ENCODE measurements around the gene LYPLA2.
"Not testable (repeated sequence)": the region's sequence is repeated elsewhere in the genome, so short reads cannot be mapped to it uniquely, and the experiment has no call there.

Gene LYPLA2

GRCh38 chr1:23796466-23797271 is 5.7 kb downstream of the LYPLA2 start:
- H3K9me3 ChIP-seq (ENCODE audit: control insufficient read depth, low read length) = no peaks in the 10 kb centered on the region
- H3K9ac ChIP-seq (ENCODE audit: low read length) = no peak overlapping the region
- peaks cover 13% of the 10 kb centered on the region for H3K36me3 ChIP-seq (ENCODE audit: control insufficient read depth, insufficient read depth, low read length, severe bottlenecking)
- H3K27me3 ChIP-seq (replicated peaks; ENCODE audit: control insufficient read depth, insufficient read depth, low read length) = no peaks in the 10 kb centered on the region
- no peak overlapping the region for H3K4me3 ChIP-seq (ENCODE audit: low read length)
- peaks cover 23% of the 10 kb centered on the region for H3K4me1 ChIP-seq (ENCODE audit: control insufficient read depth, insufficient read depth, low read length)
- no peak for DNase-seq (ENCODE audit: low read depth)

- H3K4me3 ChIP-seq (ENCODE audit: low read length) = no peak overlapping the region
- H3K9me3 ChIP-seq (ENCODE audit: control insufficient read depth, low read length) = no peaks in the 10 kb centered on the region
- H3K9ac ChIP-seq (ENCODE audit: low read length) = no peak overlapping the region
- H3K27me3 ChIP-seq (replicated peaks; ENCODE audit: control insufficient read depth, insufficient read depth, low read length) = no peaks in the 10 kb centered on the region
- DNase-seq (ENCODE audit: low read depth) = no peak
- peaks cover 19% of the 10 kb centered on the region for H3K4me1 ChIP-seq (ENCODE audit: control insufficient read depth, insufficient read depth, low read length)
- peaks cover 13% of the 10 kb centered on the region for H3K36me3 ChIP-seq (ENCODE audit: control insufficient read depth, insufficient read depth, low read length, severe bottlenecking)
Measured at GRCh38 chr1:23797478-23798448, 6.8 kb downstream of the LYPLA2 start.

- H3K9ac ChIP-seq (ENCODE audit: low read length) = no peak overlapping the region
- no peak for DNase-seq (ENCODE audit: low read depth)
- H3K9me3 ChIP-seq (ENCODE audit: control insufficient read depth, low read length) = no peaks in the 10 kb centered on the region
- no peak overlapping the region for H3K4me3 ChIP-seq (ENCODE audit: low read length)
- peaks cover 12% of the 10 kb centered on the region for H3K36me3 ChIP-seq (ENCODE audit: control insufficient read depth, insufficient read depth, low read length, severe bottlenecking)
- H3K27me3 ChIP-seq (replicated peaks; ENCODE audit: control insufficient read depth, insufficient read depth, low read length) = no peaks in the 10 kb centered on the region
- H3K4me1 ChIP-seq (ENCODE audit: control insufficient read depth, insufficient read depth, low read length) = peaks cover 19% of the 10 kb centered on the region
Measured at GRCh38 chr1:23798662-23799142, 7.8 kb downstream of the LYPLA2 start.

- Histone ChIP-seq H3K4me3 (ENCODE audit: low read length) (peak overlapping the region; percentile 95), H3K9ac (ENCODE audit: low read length) (peak overlapping the region; percentile 90), H3K36me3 (ENCODE audit: control insufficient read depth, insufficient read depth, low read length, severe bottlenecking) (peaks cover 17% of the 10 kb centered on the region), H3K9me3 (ENCODE audit: control insufficient read depth, low read length) (no peaks in the 10 kb centered on the region), H3K27me3 (replicated peaks; ENCODE audit: control insufficient read depth, insufficient read depth, low read length) (no peaks in the 10 kb centered on the region), H3K4me1 (ENCODE audit: control insufficient read depth, insufficient read depth, low read length) (peaks cover 19% of the 10 kb centered on the region)
- no peak for DNase-seq (ENCODE audit: low read depth)
Measured at GRCh38 chr1:23799255-23799569, 8.3 kb downstream of the LYPLA2 start.

- peaks cover 19% of the 10 kb centered on the region for H3K4me1 ChIP-seq (ENCODE audit: control insufficient read depth, insufficient read depth, low read length)
- H3K36me3 ChIP-seq (ENCODE audit: control insufficient read depth, insufficient read depth, low read length, severe bottlenecking) = peaks cover 20% of the 10 kb centered on the region
- peak overlapping the region; percentile 90 for H3K9ac ChIP-seq (ENCODE audit: low read length)
- H3K4me3 ChIP-seq (ENCODE audit: low read length) = peak overlapping the region; percentile 95
- H3K9me3 ChIP-seq (ENCODE audit: control insufficient read depth, low read length) = no peaks in the 10 kb centered on the region
- DNase-seq (ENCODE audit: low read depth) = peak; percentile 63
- H3K27me3 ChIP-seq (replicated peaks; ENCODE audit: control insufficient read depth, insufficient read depth, low read length) = no peaks in the 10 kb centered on the region
Measured at GRCh38 chr1:23799570-23800399, 8.8 kb downstream of the LYPLA2 start.

GRCh38 chr1:23800400-23801337 is 9.7 kb downstream of the LYPLA2 start, which contains the start of gene GALE:
TSS of gene GALE (minus strand) at chr1:23800754. CDS start at chr1:23799007, 1,747 bp downstream.
- Histone ChIP-seq H3K4me1 (ENCODE audit: control insufficient read depth, insufficient read depth, low read length) (peaks cover 19% of the 10 kb centered on the region), H3K9me3 (ENCODE audit: control insufficient read depth, low read length) (no peaks in the 10 kb centered on the region), H3K27me3 (replicated peaks; ENCODE audit: control insufficient read depth, insufficient read depth, low read length) (no peaks in the 10 kb centered on the region), H3K4me3 (ENCODE audit: low read length) (peak within 1 kb of the TSS; percentile 95), H3K9ac (ENCODE audit: low read length) (peak within 1 kb of the TSS; percentile 90), H3K36me3 (ENCODE audit: control insufficient read depth, insufficient read depth, low read length, severe bottlenecking) (peaks cover 16% of the 10 kb centered on the region)
- peak; percentile 98 for DNase-seq (ENCODE audit: low read depth)

- Histone ChIP-seq H3K4me1 (ENCODE audit: control insufficient read depth, insufficient read depth, low read length) (peaks cover 19% of the 10 kb centered on the region), H3K36me3 (ENCODE audit: control insufficient read depth, insufficient read depth, low read length, severe bottlenecking) (peaks cover 11% of the 10 kb centered on the region), H3K9me3 (ENCODE audit: control insufficient read depth, low read length) (no peaks in the 10 kb centered on the region), H3K4me3 (ENCODE audit: low read length) (peak overlapping the region; percentile 95), H3K9ac (ENCODE audit: low read length) (peak overlapping the region; percentile 90), H3K27me3 (replicated peaks; ENCODE audit: control insufficient read depth, insufficient read depth, low read length) (no peaks in the 10 kb centered on the region)
- DNase-seq (ENCODE audit: low read depth) = peak; percentile 56
Measured at GRCh38 chr1:23801338-23801748, 10.4 kb downstream of the LYPLA2 start.

GRCh38 chr1:23801876-23802275 is 10.9 kb downstream of the LYPLA2 start:
- Histone ChIP-seq H3K4me3 (ENCODE audit: low read length) (peak overlapping the region; percentile 95), H3K9ac (ENCODE audit: low read length) (peak overlapping the region; percentile 90), H3K9me3 (ENCODE audit: control insufficient read depth, low read length) (no peaks in the 10 kb centered on the region), H3K27me3 (replicated peaks; ENCODE audit: control insufficient read depth, insufficient read depth, low read length) (no peaks in the 10 kb centered on the region), H3K4me1 (ENCODE audit: control insufficient read depth, insufficient read depth, low read length) (peaks cover 19% of the 10 kb centered on the region), H3K36me3 (ENCODE audit: control insufficient read depth, insufficient read depth, low read length, severe bottlenecking) (peaks cover 16% of the 10 kb centered on the region)
- no peak for DNase-seq (ENCODE audit: low read depth)

GRCh38 chr1:23802809-23803342 is 11.9 kb downstream of the LYPLA2 start:
- H3K9ac ChIP-seq (ENCODE audit: low read length); H3K9me3 ChIP-seq (ENCODE audit: control insufficient read depth, low read length); H3K27me3 ChIP-seq (replicated peaks; ENCODE audit: control insufficient read depth, insufficient read depth, low read length); DNase-seq (ENCODE audit: low read depth); H3K4me3 ChIP-seq (ENCODE audit: low read length): not testable (repeated sequence)
- Histone ChIP-seq H3K36me3 (ENCODE audit: control insufficient read depth, insufficient read depth, low read length, severe bottlenecking) (peaks cover 23% of the 10 kb centered on the region), H3K4me1 (ENCODE audit: control insufficient read depth, insufficient read depth, low read length) (peaks cover 19% of the 10 kb centered on the region)

- Histone ChIP-seq H3K36me3 (ENCODE audit: control insufficient read depth, insufficient read depth, low read length, severe bottlenecking) (peaks cover 28% of the 10 kb centered on the region), H3K27me3 (replicated peaks; ENCODE audit: control insufficient read depth, insufficient read depth, low read length) (no peaks in the 10 kb centered on the region), H3K9ac (ENCODE audit: low read length) (no peak overlapping the region), H3K4me3 (ENCODE audit: low read length) (no peak overlapping the region), H3K9me3 (ENCODE audit: control insufficient read depth, low read length) (no peaks in the 10 kb centered on the region), H3K4me1 (ENCODE audit: control insufficient read depth, insufficient read depth, low read length) (peaks cover 19% of the 10 kb centered on the region)
- no peak for DNase-seq (ENCODE audit: low read depth)
Measured at GRCh38 chr1:23803674-23804073, 12.7 kb downstream of the LYPLA2 start.
